H9 (cell line): Measurements from ENCODE around the gene WNT4. TPM values are rescaled to one million over a fixed set of nuclear protein-coding genes. Genes with fewer than 3 reads are reported as not detected.

Experiments used
- DNase-seq: peaks from one replicate; pipeline ENCODE4 v3.0.0-alpha.2; 2017
- H2AFZ ChIP-seq: one replicate; pipeline ENCODE4 v1.6.1; 2013; ENCODE audit warnings: mild to moderate bottlenecking, low read length, control low read depth, moderate library complexity
- H2AK5ac ChIP-seq: 2 replicates; pipeline ENCODE4 v1.6.1; 2013; ENCODE audit warnings: low read length, control low read depth, mixed read lengths; ENCODE audit not compliant: insufficient read length
- H2BK120ac ChIP-seq: one replicate; pipeline ENCODE4 v1.6.1; 2013; ENCODE audit warnings: low read depth, mild to moderate bottlenecking, low read length, control low read depth, inconsistent platforms; ENCODE audit not compliant: poor library complexity, severe bottlenecking
- H2BK12ac ChIP-seq: 2 replicates; pipeline ENCODE4 v1.6.1; 2013; ENCODE audit warnings: low read length, control low read depth, mixed read lengths, low read depth; ENCODE audit not compliant: insufficient read length
- H2BK15ac ChIP-seq: 2 replicates; pipeline ENCODE4 v1.6.1; 2013; ENCODE audit warnings: low read depth, low read length, control low read depth
- H2BK20ac ChIP-seq: one replicate; pipeline ENCODE4 v1.6.1; 2013; ENCODE audit warnings: low read depth, mild to moderate bottlenecking, low read length, control low read depth, inconsistent platforms; ENCODE audit not compliant: poor library complexity, severe bottlenecking
- H2BK5ac ChIP-seq: 2 replicates; pipeline ENCODE4 v1.6.1; 2013; ENCODE audit warnings: low read length, control low read depth, mixed read lengths; ENCODE audit not compliant: insufficient read length
- H3K14ac ChIP-seq: 2 replicates; pipeline ENCODE4 v1.6.1; 2013; ENCODE audit warnings: low read length, control low read depth; ENCODE audit not compliant: insufficient read depth
- H3K18ac ChIP-seq: 2 replicates; pipeline ENCODE4 v1.6.1; 2013; ENCODE audit warnings: low read depth, mild to moderate bottlenecking, mixed read lengths, low read length, control low read depth; ENCODE audit not compliant: insufficient read length
- H3K23ac ChIP-seq: 2 replicates; pipeline ENCODE4 v1.6.1; 2013; ENCODE audit warnings: low read length, control low read depth, mixed read lengths, low read depth; ENCODE audit not compliant: insufficient read length
- H3K23me2 ChIP-seq: 2 replicates; pipeline ENCODE4 v1.6.1; 2013; ENCODE audit warnings: low read depth, mild to moderate bottlenecking, mixed read lengths, low read length, control low read depth; ENCODE audit not compliant: insufficient read length, poor library complexity, severe bottlenecking
- H3K27ac ChIP-seq: 2 replicates; pipeline ENCODE4 v1.5.1; 2013; ENCODE audit warnings: low read length, control low read depth, mixed read lengths, low read depth; ENCODE audit not compliant: insufficient read length
- H3K27me3 ChIP-seq: 2 replicates; pipeline ENCODE4 v1.6.1; 2013; ENCODE audit warnings: low read length, control low read depth, inconsistent platforms; ENCODE audit not compliant: insufficient read depth
- H3K4ac ChIP-seq: 2 replicates; pipeline ENCODE4 v1.6.1; 2013; ENCODE audit warnings: low read depth, mild to moderate bottlenecking, control low read depth, inconsistent platforms, low read length, moderate library complexity
- H3K4me1 ChIP-seq: 2 replicates; pipeline ENCODE4 v1.6.1; 2013; ENCODE audit warnings: low read length, control low read depth, inconsistent platforms; ENCODE audit not compliant: insufficient read depth
- H3K4me2 ChIP-seq: 2 replicates; pipeline ENCODE4 v1.6.1; 2013; ENCODE audit warnings: low read length, control low read depth, mixed read lengths; ENCODE audit not compliant: insufficient read length, insufficient read depth
- H3K56ac ChIP-seq: 2 replicates; pipeline ENCODE4 v1.6.1; 2013; ENCODE audit warnings: low read depth, mild to moderate bottlenecking, mixed read lengths, low read length, control low read depth; ENCODE audit not compliant: insufficient read length
- H3K79me1 ChIP-seq: 2 replicates; pipeline ENCODE4 v1.6.1; 2013; ENCODE audit warnings: low read depth, mild to moderate bottlenecking, moderate library complexity, low read length, control low read depth, inconsistent platforms; ENCODE audit not compliant: insufficient read depth, poor library complexity, severe bottlenecking
- H3K79me2 ChIP-seq: 2 replicates; pipeline ENCODE4 v1.6.1; 2013; ENCODE audit warnings: low read length, control low read depth, inconsistent platforms; ENCODE audit not compliant: insufficient read depth
- H3K9ac ChIP-seq: 2 replicates; pipeline ENCODE4 v1.6.1; 2013; ENCODE audit warnings: low read length, control low read depth, mixed read lengths; ENCODE audit not compliant: insufficient read length; ENCODE audit errors: extremely low read depth
- H3K9me3 ChIP-seq: one replicate; pipeline ENCODE4 v1.6.1; 2013; ENCODE audit warnings: low read depth, low read length, inconsistent platforms; ENCODE audit not compliant: control insufficient read depth
- H3T11ph ChIP-seq: one replicate; pipeline ENCODE4 v1.6.1; 2013; ENCODE audit warnings: mild to moderate bottlenecking, low read length, control low read depth, inconsistent platforms
- H4K20me1 ChIP-seq: one replicate; pipeline ENCODE4 v1.6.1; 2013; ENCODE audit not compliant: control insufficient read depth, insufficient read length, insufficient read depth
- H4K5ac ChIP-seq: 2 replicates; pipeline ENCODE4 v1.6.1; 2013; ENCODE audit warnings: low read depth, mild to moderate bottlenecking, mixed read lengths, low read length, control low read depth; ENCODE audit not compliant: insufficient read length
- H4K8ac ChIP-seq: replicated peaks from 2 replicates; pipeline ENCODE4 v1.6.1; 2013; ENCODE audit warnings: low read length, control low read depth, mixed read lengths, low read depth; ENCODE audit not compliant: insufficient read length
- H4K91ac ChIP-seq: 2 replicates; pipeline ENCODE4 v1.6.1; 2013; ENCODE audit warnings: low read depth, mild to moderate bottlenecking, moderate library complexity, mixed read lengths, low read length, control low read depth; ENCODE audit not compliant: insufficient read length
- H3K27ac Mint-ChIP-seq, 3 experiments: 2 replicates in 2 of 3; 3 replicates in 1 of 3; pipeline ENCODE4 v1.8.0; 2020 to 2021; ENCODE audit warnings: mixed read lengths in 3 of 3, mild to moderate bottlenecking in 1 of 3, moderate library complexity in 1 of 3
- H3K27me3 Mint-ChIP-seq: 2 replicates; pipeline ENCODE4 v1.8.0; 2021; ENCODE audit warnings: low read depth, mild to moderate bottlenecking, moderate library complexity, mixed read lengths
- H3K36me3 Mint-ChIP-seq, 3 experiments: 2 replicates in 2 of 3; 3 replicates in 1 of 3; pipeline ENCODE4 v1.8.0; 2020 to 2021; ENCODE audit warnings: low read depth in 3 of 3, mixed read lengths in 3 of 3; ENCODE audit not compliant: insufficient read depth in 1 of 3
- H3K4me1 Mint-ChIP-seq, 2 experiments: 2 replicates each; pipeline ENCODE4 v1.8.0; 2020; ENCODE audit warnings: mixed read lengths in 2 of 2
- H3K4me3 Mint-ChIP-seq, 2 experiments: 2 replicates in 1 of 2; 3 replicates in 1 of 2; pipeline ENCODE4 v1.8.0; 2020 to 2021; ENCODE audit warnings: mild to moderate bottlenecking in 2 of 2, mixed read lengths in 2 of 2, moderate library complexity in 1 of 2
- H3K9me3 Mint-ChIP-seq, 2 experiments: 2 replicates in 1 of 2; 3 replicates in 1 of 2; pipeline ENCODE4 v1.8.0; 2020; ENCODE audit warnings: mild to moderate bottlenecking in 2 of 2, mixed read lengths in 2 of 2, moderate library complexity in 1 of 2
- WGBS: extraction: QIAGEN DNeasy Blood & Tissue Kit; methylation state at CpG from one replicate; pipeline ENCODE4 v1.1.7; 2013; ENCODE audit warnings: missing lambda C conversion rate, low lambda C conversion rate, mixed read lengths; ENCODE audit not compliant: insufficient read length; ENCODE audit errors: extremely low coverage; 5-methylcytosine and 5-hydroxymethylcytosine counted together
- total RNA-seq: library from RNA; stranded (reverse); gene quantifications from 2 replicates; pipeline ENCODE4 v1.2.1, GENCODE V29; 2021
- TF ChIP-seq, protein P1 (sequence below): fragments of 200-600 bp; sonication (generic); conservative IDR thresholded peaks from 3 replicates; pipeline ENCODE4 v1.8.0; 2021; ENCODE audit warnings: antibody characterized with exemption, mild to moderate bottlenecking

WNT4 gene
- total RNA-seq, 1 experiment from 2014 or later: 1.4 TPM

DNA sequence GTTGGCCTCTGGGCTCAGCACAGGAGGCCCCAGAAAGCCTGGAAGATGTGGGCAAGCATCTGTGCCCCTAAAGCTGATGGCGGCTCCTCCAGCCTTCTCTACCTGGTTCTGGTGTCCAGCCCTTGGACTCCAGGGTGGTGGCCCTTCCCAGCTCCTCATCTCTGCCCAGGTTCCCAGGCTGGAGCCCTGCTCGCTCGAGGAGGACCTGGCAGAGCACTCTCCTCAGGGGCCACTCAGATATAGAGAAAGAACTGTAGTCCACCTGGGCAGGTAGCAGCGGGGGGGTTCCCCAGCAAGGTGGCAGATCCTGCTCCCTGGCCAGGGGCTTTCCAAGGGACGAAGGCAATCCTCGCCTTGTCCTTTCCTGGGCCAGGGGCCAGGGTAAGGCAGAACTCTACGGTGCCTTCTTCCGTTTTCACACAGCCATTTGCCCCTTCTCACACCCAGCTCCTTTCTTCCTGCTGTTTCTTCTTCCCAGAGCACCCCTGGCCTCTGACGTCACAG lies 18.9 kb downstream of the WNT4 start:
- TF ChIP-seq, protein P1, sequence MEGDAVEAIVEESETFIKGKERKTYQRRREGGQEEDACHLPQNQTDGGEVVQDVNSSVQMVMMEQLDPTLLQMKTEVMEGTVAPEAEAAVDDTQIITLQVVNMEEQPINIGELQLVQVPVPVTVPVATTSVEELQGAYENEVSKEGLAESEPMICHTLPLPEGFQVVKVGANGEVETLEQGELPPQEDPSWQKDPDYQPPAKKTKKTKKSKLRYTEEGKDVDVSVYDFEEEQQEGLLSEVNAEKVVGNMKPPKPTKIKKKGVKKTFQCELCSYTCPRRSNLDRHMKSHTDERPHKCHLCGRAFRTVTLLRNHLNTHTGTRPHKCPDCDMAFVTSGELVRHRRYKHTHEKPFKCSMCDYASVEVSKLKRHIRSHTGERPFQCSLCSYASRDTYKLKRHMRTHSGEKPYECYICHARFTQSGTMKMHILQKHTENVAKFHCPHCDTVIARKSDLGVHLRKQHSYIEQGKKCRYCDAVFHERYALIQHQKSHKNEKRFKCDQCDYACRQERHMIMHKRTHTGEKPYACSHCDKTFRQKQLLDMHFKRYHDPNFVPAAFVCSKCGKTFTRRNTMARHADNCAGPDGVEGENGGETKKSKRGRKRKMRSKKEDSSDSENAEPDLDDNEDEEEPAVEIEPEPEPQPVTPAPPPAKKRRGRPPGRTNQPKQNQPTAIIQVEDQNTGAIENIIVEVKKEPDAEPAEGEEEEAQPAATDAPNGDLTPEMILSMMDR: no peak
- Histone ChIP-seq H4K91ac (no peak overlapping the region), H3K9ac (no peak overlapping the region), H3K9me3 (no peaks in the 10 kb centered on the region), H2BK12ac (no peak overlapping the region), H3K27me3 (no peaks in the 10 kb centered on the region), H3K4me2 (no peak overlapping the region), H2BK120ac (no peak overlapping the region), H3K18ac (no peak overlapping the region), H2BK15ac (no peak overlapping the region), H3T11ph (no peak overlapping the region), H2BK20ac (no peak overlapping the region), H3K79me2 (no peaks in the 10 kb centered on the region), H3K27ac (no peak overlapping the region), H3K4me1 (peaks cover 11% of the 10 kb centered on the region; the same call in 1 of the 2 replicates), H3K56ac (no peak overlapping the region), H3K14ac (no peak overlapping the region), H2AFZ (no peak overlapping the region), H2AK5ac (no peak overlapping the region), H2BK5ac (no peak overlapping the region), H3K79me1 (no peaks in the 10 kb centered on the region), H3K4ac (no peak overlapping the region), H4K20me1 (no peaks in the 10 kb centered on the region), H3K23ac (no peak overlapping the region), H4K5ac (no peak overlapping the region), H3K23me2 (no peaks in the 10 kb centered on the region), H4K8ac (no peak overlapping the region)
- Mint-ChIP-seq H3K4me3 (no peak overlapping the region), H3K27ac (no peak overlapping the region; a peak in 1 of 7 replicates), H3K27me3 (no peaks in the 10 kb centered on the region), H3K36me3 (peaks cover under 1 to 4% (median 4%) of the 10 kb centered on the region in 3 experiments; a peak in 3 of 7 replicates), H3K9me3 (no peaks in the 10 kb centered on the region), H3K4me1 (peaks cover 28% of the 10 kb centered on the region in 2 experiments)
- DNase-seq: no peak
- WGBS: no CpG with 5 or more reads among the region's 9 CpGs
